DOHH2 (cell line): ENCODE data around the gene FBN1.

Experiments used
- H3F3A ChIP-seq: fragments of 200-600 bp; sonication (generic), shearing (Covaris generic); 2 replicates; pipeline ENCODE4 v1.6.0; 2016; ENCODE audit warnings: antibody characterized with exemption, mild to moderate bottlenecking; ENCODE audit not compliant: control insufficient read depth, insufficient read depth
- H3K27ac ChIP-seq: fragments of 200-600 bp; sonication (generic); 2 replicates; pipeline ENCODE4 v1.5.1; 2014; ENCODE audit warnings: low read depth, mild to moderate bottlenecking, low read length, moderate library complexity
- H3K27me3 ChIP-seq: fragments of 200-600 bp; sonication (generic); 2 replicates; pipeline ENCODE4 v1.6.1; 2014; ENCODE audit warnings: mild to moderate bottlenecking, low read length, mixed read lengths; ENCODE audit not compliant: control insufficient read depth
- H3K36me3 ChIP-seq: fragments of 200-600 bp; sonication (generic); 2 replicates; pipeline ENCODE4 v1.6.1; 2014; ENCODE audit warnings: mild to moderate bottlenecking, low read length, moderate library complexity, mixed read lengths; ENCODE audit not compliant: control insufficient read depth
- H3K4me1 ChIP-seq: fragments of 200-600 bp; sonication (generic); 2 replicates; pipeline ENCODE4 v1.6.1; 2014; ENCODE audit warnings: mild to moderate bottlenecking, low read length, mixed read lengths; ENCODE audit not compliant: control insufficient read depth
- H3K4me2 ChIP-seq: fragments of 200-600 bp; sonication (generic); 2 replicates; pipeline ENCODE4 v1.6.0; 2014; ENCODE audit warnings: mild to moderate bottlenecking, low read length, moderate library complexity
- H3K4me3 ChIP-seq: fragments of 200-600 bp; sonication (generic); 2 replicates; pipeline ENCODE4 v1.5.1; 2014; ENCODE audit warnings: mild to moderate bottlenecking, low read length, mixed read lengths
- H3K79me2 ChIP-seq: fragments of 200-600 bp; sonication (generic); 2 replicates; pipeline ENCODE4 v1.6.1; 2014; ENCODE audit warnings: mild to moderate bottlenecking, low read length, mixed read lengths; ENCODE audit not compliant: control insufficient read depth
- H3K9me2 ChIP-seq: fragments of 200-600 bp; sonication (generic); replicated peaks from 2 replicates; pipeline ENCODE4 v1.6.1; 2014; ENCODE audit warnings: mild to moderate bottlenecking, low read length, mixed read lengths; ENCODE audit not compliant: control insufficient read depth
- H3K9me3 ChIP-seq: fragments of 200-600 bp; sonication (generic); 2 replicates; pipeline ENCODE4 v1.6.1; 2014; ENCODE audit warnings: antibody characterized with exemption, low read length, mixed read lengths; ENCODE audit not compliant: control insufficient read depth, insufficient read depth
- H4K20me1 ChIP-seq: fragments of 200-600 bp; sonication (generic); 2 replicates; pipeline ENCODE4 v1.6.0; 2014; ENCODE audit warnings: low read depth, mild to moderate bottlenecking, antibody characterized with exemption, low read length, moderate library complexity; ENCODE audit not compliant: control insufficient read depth, insufficient read depth
- CTCF ChIP-seq: fragments of 200-600 bp; sonication (generic); IDR thresholded peaks from one replicate; pipeline ENCODE4 v1.5.1; 2014; ENCODE audit warnings: antibody characterized with exemption, mild to moderate bottlenecking, low read depth, low read length; ENCODE audit not compliant: poor library complexity, severe bottlenecking
- EZH2phosphoT487 ChIP-seq: fragments of 200-600 bp; sonication (generic); IDR thresholded peaks from 2 replicates; pipeline ENCODE4 v1.6.1; 2017; ENCODE audit warnings: borderline replicate concordance, mild to moderate bottlenecking, antibody characterized with exemption, low read length, moderate library complexity, mixed read lengths

FBN1 gene

DNA sequence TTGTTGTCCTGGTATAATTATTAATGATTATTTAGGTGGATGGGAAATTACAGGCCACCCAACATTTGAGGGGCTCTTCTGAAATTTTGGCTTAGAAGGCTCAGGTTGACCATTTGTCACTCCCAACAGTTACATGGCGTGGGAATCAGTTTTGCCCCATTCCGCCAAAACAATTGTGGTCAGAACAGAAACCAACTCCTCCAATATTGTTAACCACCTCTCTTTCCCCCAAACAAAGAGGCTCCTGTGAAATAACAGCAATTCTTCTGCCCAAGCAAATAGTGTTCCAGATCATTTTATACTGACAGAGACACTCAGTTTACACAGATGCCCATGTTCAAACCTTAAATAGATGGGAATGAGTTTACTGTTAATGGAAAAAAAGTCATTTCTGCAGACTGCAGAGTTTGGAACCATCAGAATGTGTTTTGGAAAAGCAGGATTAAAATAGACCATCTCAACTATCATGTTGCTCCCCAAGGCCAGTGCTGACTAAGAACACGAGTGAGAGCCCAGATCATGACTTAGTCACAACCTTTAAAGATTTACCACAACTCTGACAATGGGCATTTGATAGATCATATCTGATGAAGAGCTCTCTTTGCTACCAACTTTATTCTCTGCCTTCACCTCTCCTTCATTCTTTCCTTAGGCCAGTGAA is 212.2 kb downstream of the FBN1 start:
- Histone ChIP-seq H3K9me2 (no peaks in the 10 kb centered on the region), H3F3A (no peaks in the 10 kb centered on the region), H3K79me2 (no peaks in the 10 kb centered on the region), H3K9me3 (no peaks in the 10 kb centered on the region), H3K27me3 (no peaks in the 10 kb centered on the region), H3K4me2 (no peak overlapping the region), H3K4me1 (no peaks in the 10 kb centered on the region), H3K4me3 (no peak overlapping the region), H3K36me3 (no peaks in the 10 kb centered on the region), H4K20me1 (no peaks in the 10 kb centered on the region), H3K27ac (no peak overlapping the region)
- TF ChIP-seq EZH2phosphoT487 (no peak), CTCF (no peak)

GRCh38 chr15:48432688-48433087 is 212.8 kb downstream of the FBN1 start:
- Histone ChIP-seq H3K27ac (no peak overlapping the region), H3K4me1 (no peaks in the 10 kb centered on the region), H3K79me2 (no peaks in the 10 kb centered on the region), H3F3A (no peaks in the 10 kb centered on the region), H3K4me3 (no peak overlapping the region), H3K9me2 (no peaks in the 10 kb centered on the region), H3K36me3 (no peaks in the 10 kb centered on the region), H3K27me3 (no peaks in the 10 kb centered on the region), H4K20me1 (no peaks in the 10 kb centered on the region), H3K9me3 (no peaks in the 10 kb centered on the region), H3K4me2 (no peak overlapping the region)
- TF ChIP-seq CTCF, result no peak
- TF ChIP-seq EZH2phosphoT487, result no peak

GRCh38 chr15:48427960-48428547 is 217.5 kb downstream of the FBN1 start:
- H3K79me2 ChIP-seq, result no peaks in the 10 kb centered on the region
- H3K27ac ChIP-seq, result no peak overlapping the region
- no peaks in the 10 kb centered on the region for H3K9me3 ChIP-seq
- no peaks in the 10 kb centered on the region for H3F3A ChIP-seq
- no peaks in the 10 kb centered on the region for H3K27me3 ChIP-seq
- H3K9me2 ChIP-seq, result no peaks in the 10 kb centered on the region
- no peaks in the 10 kb centered on the region for H4K20me1 ChIP-seq
- H3K4me2 ChIP-seq, result no peak overlapping the region
- H3K4me1 ChIP-seq, result no peaks in the 10 kb centered on the region
- H3K4me3 ChIP-seq, result no peak overlapping the region
- H3K36me3 ChIP-seq, result no peaks in the 10 kb centered on the region
- no peak for TF ChIP-seq EZH2phosphoT487
- no peak for TF ChIP-seq CTCF
